Transverse colon (tissue), 4 donors: ENCODE measurements around the gene IQSEC3.
"Not testable (repeated sequence)": the region's sequence is repeated elsewhere in the genome, so short reads cannot be mapped to it uniquely, and the experiment has no call there.

Experiments
- POLR2A ChIP-seq: fragments of 450-650 bp; IDR thresholded peaks from one replicate; pipeline ENCODE4 v1.6.1; 2016; ENCODE audit warnings: antibody characterized with exemption, mild to moderate bottlenecking, moderate library complexity
- POLR2AphosphoS5 ChIP-seq, 3 donors: sonication (generic); formaldehyde crosslinking; IDR thresholded peaks; one replicate each; pipeline ENCODE4 v1.6.1; 2016; ENCODE audit warnings: antibody characterized with exemption in 3 of 3
- TF ChIP-seq, protein P1 (sequence below), 5 experiments: fragments of 200-600 bp in 3 of 5; fragments of 450-650 bp in 2 of 5; sonication (generic) in 3 of 5; IDR thresholded peaks; 1 replicate in 2 of 5; 2 replicates in 3 of 5; pipeline ENCODE4 v1.5.1; 2016 to 2017; ENCODE audit warnings: antibody characterized with exemption in 5 of 5, inconsistent platforms in 3 of 5, mild to moderate bottlenecking in 2 of 5, moderate library complexity in 1 of 5

DNA sequence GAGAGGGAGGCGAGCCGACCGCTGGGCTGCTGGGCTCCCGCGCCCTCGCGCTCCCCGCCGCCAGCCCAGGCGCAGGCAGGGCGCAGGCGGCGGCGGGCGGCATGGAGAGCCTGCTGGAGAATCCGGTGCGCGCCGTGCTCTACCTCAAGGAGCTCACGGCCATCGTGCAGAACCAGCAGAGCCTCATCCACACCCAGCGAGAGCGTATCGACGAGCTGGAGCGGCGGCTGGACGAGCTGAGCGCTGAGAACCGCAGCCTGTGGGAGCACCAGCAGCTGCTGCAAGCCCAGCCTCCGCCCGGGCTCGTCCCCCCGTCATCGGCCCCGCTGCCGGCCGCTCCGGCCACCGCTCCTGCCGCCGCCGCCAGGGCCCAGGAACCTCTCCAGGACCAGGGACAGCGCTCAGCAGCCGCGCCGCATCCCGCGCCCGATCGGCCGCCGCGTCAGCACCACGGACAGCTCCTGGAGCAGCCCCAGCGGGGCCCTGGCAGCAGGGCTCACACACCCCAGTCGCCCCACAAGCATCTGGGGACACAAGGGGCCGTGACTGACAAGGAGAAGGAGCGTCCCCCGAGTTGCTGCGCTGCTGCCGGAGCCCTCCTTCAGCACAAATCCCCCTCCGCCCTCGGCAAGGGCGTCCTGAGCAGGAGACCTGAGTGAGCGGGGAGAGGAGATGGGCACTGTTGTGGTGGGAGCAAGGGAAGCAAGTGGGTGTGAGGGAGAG is 376 bp downstream of the IQSEC3 start:
- TF ChIP-seq, protein P1, sequence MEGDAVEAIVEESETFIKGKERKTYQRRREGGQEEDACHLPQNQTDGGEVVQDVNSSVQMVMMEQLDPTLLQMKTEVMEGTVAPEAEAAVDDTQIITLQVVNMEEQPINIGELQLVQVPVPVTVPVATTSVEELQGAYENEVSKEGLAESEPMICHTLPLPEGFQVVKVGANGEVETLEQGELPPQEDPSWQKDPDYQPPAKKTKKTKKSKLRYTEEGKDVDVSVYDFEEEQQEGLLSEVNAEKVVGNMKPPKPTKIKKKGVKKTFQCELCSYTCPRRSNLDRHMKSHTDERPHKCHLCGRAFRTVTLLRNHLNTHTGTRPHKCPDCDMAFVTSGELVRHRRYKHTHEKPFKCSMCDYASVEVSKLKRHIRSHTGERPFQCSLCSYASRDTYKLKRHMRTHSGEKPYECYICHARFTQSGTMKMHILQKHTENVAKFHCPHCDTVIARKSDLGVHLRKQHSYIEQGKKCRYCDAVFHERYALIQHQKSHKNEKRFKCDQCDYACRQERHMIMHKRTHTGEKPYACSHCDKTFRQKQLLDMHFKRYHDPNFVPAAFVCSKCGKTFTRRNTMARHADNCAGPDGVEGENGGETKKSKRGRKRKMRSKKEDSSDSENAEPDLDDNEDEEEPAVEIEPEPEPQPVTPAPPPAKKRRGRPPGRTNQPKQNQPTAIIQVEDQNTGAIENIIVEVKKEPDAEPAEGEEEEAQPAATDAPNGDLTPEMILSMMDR (IDR thresholded peaks at IDR 0.05) = not testable (repeated sequence)
- TF ChIP-seq POLR2AphosphoS5 (IDR thresholded peaks at IDR 0.05); POLR2A: not testable (repeated sequence)
